ENCODE data around the gene TSPYL4.
"Not testable (repeated sequence)": the region's sequence is repeated elsewhere in the genome, so short reads cannot be mapped to it uniquely, and the experiment has no call there.

The TSPYL4 gene

GRCh38 chr6:116253505-116254296 is at the start of gene TSPYL4:
TSS of gene TSPYL4 (minus strand) at chr6:116254075. CDS start at chr6:116254008, 67 bp downstream.
- H3K27ac Mint-ChIP-seq: no peak within 1 kb of the TSS
- peaks cover 13 to 18% of the 10 kb centered on the region in 2 donors for H3K36me3 Mint-ChIP-seq
- DNase-seq: peak; percentile 86
- no peak within 1 kb of the TSS for H3K4me3 Mint-ChIP-seq
- ATAC-seq (replicated peaks): peak; percentile 99 to 100
- peaks cover 28 to 31% of the 10 kb centered on the region in 2 donors for H3K4me1 Mint-ChIP-seq
- H3K9me3 Mint-ChIP-seq: no peaks in the 10 kb centered on the region
- H3K27me3 Mint-ChIP-seq: no peaks in the 10 kb centered on the region

GRCh38 chr6:116301104-116301503 is 47.2 kb upstream of the TSPYL4 start:
- H3K27me3 Mint-ChIP-seq: no peaks in the 10 kb centered on the region

GRCh38 chr6:116300566-116300965 is 46.7 kb upstream of the TSPYL4 start:
- Mint-ChIP-seq H3K36me3 (peaks cover 6 to 8% of the 10 kb centered on the region in 2 donors), H3K9me3 (peaks cover 4 to 6% of the 10 kb centered on the region in 2 donors), H3K4me3 (no peak overlapping the region), H3K4me1 (peaks cover 15 to 19% of the 10 kb centered on the region in 2 donors), H3K27ac (no peak overlapping the region), H3K27me3 (no peaks in the 10 kb centered on the region)
- ATAC-seq (replicated peaks) (no peak), DNase-seq (no peak)

More at GRCh38 chr6:116301104-116301503, 47.2 kb upstream of the TSPYL4 start:
- peaks cover 6 to 8% of the 10 kb centered on the region in 2 donors for H3K36me3 Mint-ChIP-seq
- H3K4me1 Mint-ChIP-seq: peaks cover 15 to 19% of the 10 kb centered on the region in 2 donors
- ATAC-seq (replicated peaks): no peak
- H3K9me3 Mint-ChIP-seq: peaks cover 4 to 6% of the 10 kb centered on the region in 2 donors
- no peak overlapping the region for H3K27ac Mint-ChIP-seq
- no peak overlapping the region for H3K4me3 Mint-ChIP-seq
- no peak for DNase-seq

GRCh38 chr6:116298973-116299372 is 45.1 kb upstream of the TSPYL4 start:
- Mint-ChIP-seq H3K27ac (no peak overlapping the region), H3K36me3 (peaks cover 6 to 8% of the 10 kb centered on the region in 2 donors), H3K4me3 (no peak overlapping the region), H3K4me1 (peaks cover 12 to 22% of the 10 kb centered on the region in 2 donors), H3K27me3 (no peaks in the 10 kb centered on the region), H3K9me3 (peaks cover 4 to 6% of the 10 kb centered on the region in 2 donors)
- ATAC-seq (replicated peaks) (no peak), DNase-seq (no peak)

- Mint-ChIP-seq H3K4me3 (no peak overlapping the region), H3K4me1 (peaks cover 9 to 16% of the 10 kb centered on the region in 2 donors)
Measured at GRCh38 chr6:116298273-116298672, 44.4 kb upstream of the TSPYL4 start.

GRCh38 chr6:116292553-116292952 is 38.7 kb upstream of the TSPYL4 start:
- H3K36me3 Mint-ChIP-seq: no peaks in the 10 kb centered on the region

More at GRCh38 chr6:116298273-116298672, 44.4 kb upstream of the TSPYL4 start:
- peaks cover 6 to 8% of the 10 kb centered on the region in 2 donors for H3K36me3 Mint-ChIP-seq
- no peaks in the 10 kb centered on the region for H3K27me3 Mint-ChIP-seq
- DNase-seq (no peak), ATAC-seq (replicated peaks) (no peak)
- H3K9me3 Mint-ChIP-seq: peaks cover 4 to 6% of the 10 kb centered on the region in 2 donors
- H3K27ac Mint-ChIP-seq: no peak overlapping the region

GRCh38 chr6:116291701-116292396 is 38.0 kb upstream of the TSPYL4 start:
- Mint-ChIP-seq H3K36me3 (no peaks in the 10 kb centered on the region), H3K27me3 (no peaks in the 10 kb centered on the region), H3K4me3 (no peak overlapping the region), H3K4me1 (peaks cover 8 to 12% of the 10 kb centered on the region in 2 donors), H3K27ac (no peak overlapping the region), H3K9me3 (no peaks in the 10 kb centered on the region)
- peak in 1 of 2 donors; percentile 48 for ATAC-seq (replicated peaks)
- no peak for DNase-seq

More at GRCh38 chr6:116292553-116292952, 38.7 kb upstream of the TSPYL4 start:
- no peak overlapping the region for H3K4me3 Mint-ChIP-seq
- no peaks in the 10 kb centered on the region for H3K9me3 Mint-ChIP-seq
- DNase-seq (no peak), ATAC-seq (replicated peaks) (no peak)
- H3K27me3 Mint-ChIP-seq: no peaks in the 10 kb centered on the region
- no peak overlapping the region for H3K27ac Mint-ChIP-seq
- H3K4me1 Mint-ChIP-seq: peaks cover 8 to 12% of the 10 kb centered on the region in 2 donors

- Mint-ChIP-seq H3K27ac (no peak overlapping the region), H3K9me3 (no peaks in the 10 kb centered on the region)
Measured at GRCh38 chr6:116290799-116291198, 36.9 kb upstream of the TSPYL4 start.

GRCh38 chr6:116289876-116290275 is 36.0 kb upstream of the TSPYL4 start:
- Mint-ChIP-seq H3K36me3 (no peaks in the 10 kb centered on the region), H3K27ac (no peak overlapping the region), H3K27me3 (no peaks in the 10 kb centered on the region), H3K9me3 (no peaks in the 10 kb centered on the region), H3K4me1 (peaks cover under 1 to 8% of the 10 kb centered on the region in 2 donors), H3K4me3 (no peak overlapping the region)
- ATAC-seq (replicated peaks) (no peak), DNase-seq (no peak)

More at GRCh38 chr6:116290799-116291198, 36.9 kb upstream of the TSPYL4 start:
- Mint-ChIP-seq H3K4me3 (no peak overlapping the region), H3K4me1 (peaks cover 3 to 12% of the 10 kb centered on the region in 2 donors), H3K36me3 (no peaks in the 10 kb centered on the region), H3K27me3 (no peaks in the 10 kb centered on the region)
- ATAC-seq (replicated peaks) (no peak), DNase-seq (no peak)

- no peak overlapping the region for H3K27ac Mint-ChIP-seq
- ATAC-seq (replicated peaks) (peak in 1 of 2 donors; percentile 62), DNase-seq (no peak)
- H3K4me1 Mint-ChIP-seq: no peaks in the 10 kb centered on the region
- H3K27me3 Mint-ChIP-seq: no peaks in the 10 kb centered on the region
- no peaks in the 10 kb centered on the region for H3K36me3 Mint-ChIP-seq
- no peak overlapping the region for H3K4me3 Mint-ChIP-seq
- no peaks in the 10 kb centered on the region for H3K9me3 Mint-ChIP-seq
Measured at GRCh38 chr6:116287689-116288282, 33.9 kb upstream of the TSPYL4 start.

- H3K9me3 Mint-ChIP-seq: no peaks in the 10 kb centered on the region
- no peaks in the 10 kb centered on the region for H3K4me1 Mint-ChIP-seq
- no peaks in the 10 kb centered on the region for H3K27me3 Mint-ChIP-seq
- DNase-seq: no peak
- H3K4me3 Mint-ChIP-seq: no peak overlapping the region
- H3K27ac Mint-ChIP-seq: no peak overlapping the region
- no peak for ATAC-seq (replicated peaks)
- no peaks in the 10 kb centered on the region for H3K36me3 Mint-ChIP-seq
Measured at GRCh38 chr6:116286773-116287358, 33.0 kb upstream of the TSPYL4 start.

GRCh38 chr6:116284984-116285383 is 31.1 kb upstream of the TSPYL4 start:
- not testable (repeated sequence) for DNase-seq; H3K27me3 Mint-ChIP-seq; H3K27ac Mint-ChIP-seq; H3K9me3 Mint-ChIP-seq; H3K36me3 Mint-ChIP-seq; H3K4me3 Mint-ChIP-seq; ATAC-seq (replicated peaks); H3K4me1 Mint-ChIP-seq

- Mint-ChIP-seq H3K4me1 (peaks cover 13 to 28% of the 10 kb centered on the region in 2 donors), H3K9me3 (no peaks in the 10 kb centered on the region), H3K4me3 (no peak overlapping the region), H3K36me3 (peaks cover 10 to 14% of the 10 kb centered on the region in 2 donors), H3K27ac (no peak overlapping the region), H3K27me3 (no peaks in the 10 kb centered on the region)
- ATAC-seq (replicated peaks) (no peak), DNase-seq (no peak)
Measured at GRCh38 chr6:116283191-116283590, 29.3 kb upstream of the TSPYL4 start.

GRCh38 chr6:116282698-116283097 is 28.8 kb upstream of the TSPYL4 start:
- no peaks in the 10 kb centered on the region for H3K9me3 Mint-ChIP-seq
- H3K27ac Mint-ChIP-seq: no peak overlapping the region
- no peaks in the 10 kb centered on the region for H3K27me3 Mint-ChIP-seq
- no peak for DNase-seq
- H3K4me3 Mint-ChIP-seq: no peak overlapping the region
- no peak for ATAC-seq (replicated peaks)
- peaks cover 17 to 32% of the 10 kb centered on the region in 2 donors for H3K4me1 Mint-ChIP-seq
- H3K36me3 Mint-ChIP-seq: peaks cover 13 to 19% of the 10 kb centered on the region in 2 donors

All from stimulated activated naive B cell treated with anti-CD40 and anti-IgM and Interleukin-4, amounts not matched to agents 10 μg/mL and 1 μg/mL and 100 μg/mL, for 72 hours (primary cell).